ENCODE measurements around the gene CYLC1.

The CYLC1 gene, protein sequence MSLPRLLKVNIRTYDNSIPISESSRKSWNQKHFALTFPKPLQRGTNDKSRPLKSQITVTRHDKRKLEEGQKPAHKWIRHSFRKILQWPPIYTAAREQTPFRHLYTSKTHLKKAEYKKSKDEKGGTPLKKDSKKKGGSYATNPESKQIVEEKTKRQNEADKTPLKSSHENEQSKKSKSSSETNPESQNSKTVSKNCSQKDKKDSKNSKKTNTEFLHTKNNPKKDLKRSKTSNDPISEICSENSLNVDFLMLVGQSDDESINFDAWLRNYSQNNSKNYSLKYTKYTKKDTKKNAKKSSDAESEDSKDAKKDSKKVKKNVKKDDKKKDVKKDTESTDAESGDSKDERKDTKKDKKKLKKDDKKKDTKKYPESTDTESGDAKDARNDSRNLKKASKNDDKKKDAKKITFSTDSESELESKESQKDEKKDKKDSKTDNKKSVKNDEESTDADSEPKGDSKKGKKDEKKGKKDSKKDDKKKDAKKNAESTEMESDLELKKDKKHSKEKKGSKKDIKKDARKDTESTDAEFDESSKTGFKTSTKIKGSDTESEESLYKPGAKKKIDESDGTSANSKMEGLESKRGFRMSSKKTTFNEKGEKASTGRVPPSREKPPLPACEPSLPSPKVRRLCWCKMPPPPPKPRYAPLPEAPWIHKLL

GRCh38 chrX:83860846-83861245 lies at the start of gene CYLC1:
TSS of gene CYLC1 (plus strand) at chrX:83861146. CDS start at chrX:83861183, 37 bp downstream.
- DNase-seq: no peak

DNA sequence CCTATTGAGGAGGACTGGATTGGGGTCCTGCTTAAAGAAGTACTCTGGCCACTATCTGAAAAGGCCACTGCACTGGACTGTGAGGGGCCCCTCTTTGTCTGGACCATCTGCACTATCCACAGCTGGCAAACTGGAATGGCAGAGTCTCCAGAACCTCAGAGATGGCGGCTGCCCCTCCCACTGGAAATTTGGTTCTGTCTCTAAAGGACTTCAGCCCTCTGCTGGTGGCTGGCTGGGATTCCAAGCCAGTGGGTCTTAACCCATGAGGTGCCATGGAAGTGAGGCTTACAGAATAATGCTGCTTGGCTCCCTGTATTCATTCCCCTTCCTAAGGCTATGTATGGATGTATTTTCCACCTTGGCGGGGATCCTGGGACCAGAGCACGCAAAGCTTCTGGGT lies 41.6 kb upstream of the CYLC1 start:
- DNase-seq: no peak

- DNase-seq: no peak
Observed at GRCh38 chrX:83829874-83830273, 31.1 kb upstream of the CYLC1 start.

GRCh38 chrX:83845397-83845796 lies 15.5 kb upstream of the CYLC1 start:
- DNase-seq: no peak

DNA sequence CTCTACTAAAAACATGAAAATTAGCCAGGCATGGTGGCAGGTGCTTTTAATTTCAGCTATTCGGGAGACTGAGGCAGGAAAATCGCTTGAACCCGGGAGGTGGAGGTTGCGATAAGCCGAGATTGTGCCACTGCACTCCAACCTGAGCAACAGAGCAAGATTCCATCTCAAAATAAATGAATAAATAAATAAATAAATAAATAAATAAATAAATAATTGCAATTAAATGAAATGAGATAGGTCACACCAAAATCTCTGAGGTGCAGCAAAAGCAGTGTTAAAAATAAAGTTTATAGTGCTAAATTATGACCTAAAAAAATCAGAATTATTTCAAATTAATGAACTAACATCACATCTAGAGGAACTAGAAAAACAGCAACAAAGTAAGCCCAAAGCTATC lies 13.6 kb upstream of the CYLC1 start:
- no peak for DNase-seq

DNA sequence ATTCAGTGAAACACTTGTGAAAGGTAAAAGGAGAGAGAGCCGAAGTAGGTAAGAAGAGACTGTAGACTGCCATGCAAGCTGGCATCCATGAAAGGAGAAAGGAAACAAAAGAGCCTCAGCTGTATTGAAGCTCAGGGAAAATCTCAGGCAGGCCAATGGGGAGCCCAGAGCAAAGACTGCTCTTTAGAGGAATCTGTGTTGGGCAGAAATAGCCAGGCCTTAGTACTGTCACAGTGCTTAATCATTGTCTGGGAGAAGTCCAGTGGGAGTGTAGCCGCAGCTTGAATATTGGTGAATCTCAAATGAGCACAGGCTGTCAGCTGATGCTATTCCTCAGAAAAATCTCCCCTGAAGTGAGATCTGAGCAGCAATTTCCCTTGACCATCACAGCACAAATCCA lies 27.6 kb downstream of the CYLC1 start:
- no peak for DNase-seq

GRCh38 chrX:83892433-83892832 lies 31.5 kb downstream of the CYLC1 start:
- DNase-seq: no peak

DNA sequence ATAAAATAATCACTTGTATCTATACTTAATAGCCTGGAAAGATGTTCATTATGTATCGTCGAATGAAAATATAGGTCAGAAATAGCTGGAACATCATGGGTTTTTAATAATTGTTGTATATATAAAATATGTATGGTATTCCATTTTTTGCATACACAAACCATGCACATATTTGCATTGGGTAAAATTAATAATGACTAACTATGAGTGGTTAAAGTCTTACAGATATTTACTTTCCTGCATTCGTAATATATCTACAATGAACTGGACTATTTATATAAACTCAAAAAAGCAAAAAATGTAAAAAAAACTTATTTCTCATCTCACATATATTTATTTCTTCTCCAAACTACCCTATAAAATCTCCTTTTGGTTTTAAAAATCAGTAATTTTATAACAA lies 46.0 kb downstream of the CYLC1 start:
- no peak for DNase-seq

GRCh38 chrX:83916525-83916924 lies 55.6 kb downstream of the CYLC1 start:
- no peak for DNase-seq

DNA sequence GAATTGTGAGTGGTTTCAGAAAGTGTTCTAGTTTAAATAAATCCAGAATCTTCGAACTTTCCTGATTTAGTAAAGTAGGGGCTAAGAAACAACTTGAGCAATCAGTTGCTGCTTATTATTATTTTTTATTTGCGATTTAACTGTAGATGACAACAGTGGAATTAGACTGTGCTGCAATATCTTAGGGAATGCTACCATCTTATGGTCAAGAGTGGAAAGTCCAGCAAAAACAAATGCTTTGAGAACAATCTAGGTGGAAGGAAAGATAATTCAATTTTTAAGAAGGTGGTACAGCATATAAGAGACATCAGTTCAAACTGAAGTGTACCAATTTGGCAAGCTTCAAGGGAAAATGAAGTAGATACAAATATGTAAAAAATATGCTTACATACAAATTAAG lies 73.3 kb downstream of the CYLC1 start:
- DNase-seq: no peak

Data from NCI-H2029 (cell line).